GM06990 (cell line): ENCODE measurements around the gene PEX6.

Experiments
- DNase-seq: peaks from one replicate; pipeline ENCODE4 v3.0.0-alpha.2; 2011; ENCODE audit not compliant: insufficient read length; ENCODE audit errors: extremely low read depth
- H3K27me3 ChIP-seq: replicated peaks from 2 replicates; pipeline ENCODE4 v1.6.0; 2011; ENCODE audit warnings: low read length; ENCODE audit not compliant: control insufficient read depth, insufficient read depth
- H3K36me3 ChIP-seq: 2 replicates; pipeline ENCODE4 v1.5.1; 2011; ENCODE audit warnings: low read length; ENCODE audit not compliant: control insufficient read depth, insufficient read depth
- H3K4me3 ChIP-seq: replicated peaks from 2 replicates; pipeline ENCODE4 v1.5.1; 2011; ENCODE audit warnings: low read depth, mild to moderate bottlenecking, control low read depth, low read length
- CTCF ChIP-seq: IDR thresholded peaks from 2 replicates; pipeline ENCODE4 v1.5.1; 2011; ENCODE audit warnings: low read length, control low read depth, mild to moderate bottlenecking, inconsistent platforms; ENCODE audit not compliant: insufficient read depth, poor library complexity, severe bottlenecking

The PEX6 gene

GRCh38 chr6:42928986-42929820 lies 49.8 kb downstream of the PEX6 start, which contains the start of gene CNPY3:
TSS of gene CNPY3 (plus strand) at chr6:42929480. CDS start at chr6:42929571, 91 bp downstream.
- H3K36me3 ChIP-seq, result peaks cover 3% of the 10 kb centered on the region
- peak; percentile 98 for DNase-seq
- TF ChIP-seq CTCF, result no peak
- no peaks in the 10 kb centered on the region for H3K27me3 ChIP-seq
- peak within 1 kb of the TSS; percentile 92 for H3K4me3 ChIP-seq

- Histone ChIP-seq H3K4me3 (no peak overlapping the region), H3K36me3 (no peaks in the 10 kb centered on the region), H3K27me3 (no peaks in the 10 kb centered on the region)
- TF ChIP-seq CTCF, result no peak
- DNase-seq, result no peak
Measured at GRCh38 chr6:42925248-42925857, 53.6 kb downstream of the PEX6 start.

GRCh38 chr6:42923666-42924065 lies 55.3 kb downstream of the PEX6 start:
- H3K4me3 ChIP-seq, result no peak overlapping the region
- TF ChIP-seq CTCF, result no peak
- no peaks in the 10 kb centered on the region for H3K36me3 ChIP-seq
- no peak for DNase-seq
- H3K27me3 ChIP-seq, result no peaks in the 10 kb centered on the region

GRCh38 chr6:42921801-42922200 lies 57.2 kb downstream of the PEX6 start:
- Histone ChIP-seq H3K4me3 (no peak overlapping the region), H3K36me3 (no peaks in the 10 kb centered on the region), H3K27me3 (no peaks in the 10 kb centered on the region)
- no peak for TF ChIP-seq CTCF
- DNase-seq, result no peak

GRCh38 chr6:42916288-42916687 lies 62.7 kb downstream of the PEX6 start:
- DNase-seq, result no peak
- H3K27me3 ChIP-seq, result no peaks in the 10 kb centered on the region
- no peak overlapping the region for H3K4me3 ChIP-seq
- TF ChIP-seq CTCF, result no peak
- H3K36me3 ChIP-seq, result no peaks in the 10 kb centered on the region
